SU-DHL-6 (cell line): ENCODE data around the gene POU1F1.

ENCODE experiments used
- H2AFZ ChIP-seq: fragments of 200-600 bp; sonication (generic); 2 replicates; pipeline ENCODE4 v1.6.1; 2014; ENCODE audit warnings: low read depth, mild to moderate bottlenecking, moderate library complexity, mixed read lengths, antibody characterized with exemption, low read length; ENCODE audit not compliant: severe bottlenecking
- H3F3A ChIP-seq: fragments of 200-600 bp; shearing (Covaris generic); 2 replicates; pipeline ENCODE4 v1.6.0; 2016; ENCODE audit warnings: antibody characterized with exemption, mild to moderate bottlenecking; ENCODE audit not compliant: insufficient read depth
- H3K27ac ChIP-seq: fragments of 200-600 bp; sonication (generic); 2 replicates; pipeline ENCODE4 v1.5.1; 2016; ENCODE audit warnings: low read depth, mild to moderate bottlenecking, low read length, moderate library complexity, mixed read lengths
- H3K27me3 ChIP-seq: fragments of 200-600 bp; sonication (generic), shearing (Covaris generic); 2 replicates; pipeline ENCODE4 v1.6.0; 2014; ENCODE audit warnings: mild to moderate bottlenecking, low read length
- H3K36me3 ChIP-seq: fragments of 200-600 bp; sonication (generic); 2 replicates; pipeline ENCODE4 v1.6.1; 2014; ENCODE audit warnings: mild to moderate bottlenecking, low read length, mixed read lengths
- H3K4me2 ChIP-seq: fragments of 300-600, 200-600 bp; shearing (Covaris generic), sonication (generic); 2 replicates; pipeline ENCODE4 v1.6.0; 2014; ENCODE audit warnings: low read length, low read depth, mild to moderate bottlenecking; ENCODE audit not compliant: poor library complexity, severe bottlenecking
- H3K4me3 ChIP-seq: fragments of 200-600 bp; sonication (generic); 2 replicates; pipeline ENCODE4 v1.5.1; 2014; ENCODE audit warnings: antibody characterized with exemption, low read length, mild to moderate bottlenecking, mixed read lengths; ENCODE audit not compliant: insufficient read depth, poor library complexity, severe bottlenecking
- H3K79me2 ChIP-seq: fragments of 200-600 bp; sonication (generic); 2 replicates; pipeline ENCODE4 v1.6.1; 2014; ENCODE audit warnings: mild to moderate bottlenecking, low read length, moderate library complexity; ENCODE audit not compliant: insufficient read depth
- H3K9ac ChIP-seq: fragments of 200-600 bp; sonication (generic); 2 replicates; pipeline ENCODE4 v1.7.0; 2014; ENCODE audit warnings: mild to moderate bottlenecking, low read length
- H3K9me2 ChIP-seq: fragments of 200-600 bp; sonication (generic); replicated peaks from 2 replicates; pipeline ENCODE4 v1.6.1; 2014; ENCODE audit warnings: low read length; ENCODE audit not compliant: insufficient read depth
- H3K9me3 ChIP-seq: fragments of 200-600 bp; sonication (generic); 2 replicates; pipeline ENCODE4 v1.6.1; 2014; ENCODE audit warnings: low read length, mixed read lengths; ENCODE audit not compliant: insufficient read depth
- H4K20me1 ChIP-seq: fragments of 200-600 bp; sonication (generic); 2 replicates; pipeline ENCODE4 v1.6.1; 2014; ENCODE audit warnings: low read depth, mild to moderate bottlenecking, antibody characterized with exemption, low read length, moderate library complexity, mixed read lengths
- CTCF ChIP-seq: fragments of 200-600 bp; sonication (generic); IDR thresholded peaks from one replicate; pipeline ENCODE4 v1.5.1; 2017; ENCODE audit warnings: antibody characterized with exemption, mild to moderate bottlenecking, low read length, moderate library complexity; ENCODE audit not compliant: insufficient read depth, poor library complexity, severe bottlenecking
- EZH2phosphoT487 ChIP-seq: fragments of 200-600 bp; sonication (generic), shearing (Covaris generic); conservative IDR thresholded peaks from 2 replicates; pipeline ENCODE4 v1.6.1; 2018; ENCODE audit warnings: mild to moderate bottlenecking, antibody characterized with exemption, low read length, moderate library complexity, mixed read lengths

The POU1F1 gene

GRCh38 chr3:87311309-87311708 is 34.9 kb upstream of the POU1F1 start:
- no peaks in the 10 kb centered on the region for H3K9me3 ChIP-seq
- no peaks in the 10 kb centered on the region for H3K27me3 ChIP-seq
- H3F3A ChIP-seq: no peaks in the 10 kb centered on the region
- H3K36me3 ChIP-seq: no peaks in the 10 kb centered on the region
- H3K9ac ChIP-seq: no peak overlapping the region
- H3K9me2 ChIP-seq: no peaks in the 10 kb centered on the region
- no peak overlapping the region for H2AFZ ChIP-seq
- H3K4me3 ChIP-seq: no peak overlapping the region
- H3K4me2 ChIP-seq: no peak overlapping the region
- H3K79me2 ChIP-seq: no peaks in the 10 kb centered on the region
- H4K20me1 ChIP-seq: no peaks in the 10 kb centered on the region
- no peak for TF ChIP-seq EZH2phosphoT487
- TF ChIP-seq CTCF: no peak
- H3K27ac ChIP-seq: no peak overlapping the region

GRCh38 chr3:87309601-87310000 is 33.2 kb upstream of the POU1F1 start:
- H3F3A ChIP-seq: no peaks in the 10 kb centered on the region
- no peak overlapping the region for H3K9ac ChIP-seq
- no peak overlapping the region for H3K4me2 ChIP-seq
- no peaks in the 10 kb centered on the region for H3K27me3 ChIP-seq
- H3K27ac ChIP-seq: no peak overlapping the region
- H2AFZ ChIP-seq: no peak overlapping the region
- H3K79me2 ChIP-seq: no peaks in the 10 kb centered on the region
- H3K9me2 ChIP-seq: no peaks in the 10 kb centered on the region
- no peaks in the 10 kb centered on the region for H3K36me3 ChIP-seq
- H3K4me3 ChIP-seq: no peak overlapping the region
- no peaks in the 10 kb centered on the region for H3K9me3 ChIP-seq
- no peak for TF ChIP-seq CTCF
- TF ChIP-seq EZH2phosphoT487: no peak
- H4K20me1 ChIP-seq: no peaks in the 10 kb centered on the region

GRCh38 chr3:87307805-87308204 is 31.4 kb upstream of the POU1F1 start:
- no peak overlapping the region for H3K27ac ChIP-seq
- no peaks in the 10 kb centered on the region for H3K27me3 ChIP-seq
- no peaks in the 10 kb centered on the region for H4K20me1 ChIP-seq
- no peak overlapping the region for H2AFZ ChIP-seq
- H3K79me2 ChIP-seq: no peaks in the 10 kb centered on the region
- no peaks in the 10 kb centered on the region for H3F3A ChIP-seq
- no peaks in the 10 kb centered on the region for H3K9me2 ChIP-seq
- no peak for TF ChIP-seq CTCF
- TF ChIP-seq EZH2phosphoT487: no peak
- H3K4me3 ChIP-seq: no peak overlapping the region
- no peaks in the 10 kb centered on the region for H3K9me3 ChIP-seq
- no peak overlapping the region for H3K4me2 ChIP-seq
- H3K36me3 ChIP-seq: no peaks in the 10 kb centered on the region
- no peak overlapping the region for H3K9ac ChIP-seq
